ENCODE data around the gene PDGFC.

PDGFC gene

GRCh38 chr4:156764145-156764544, 207.5 kb downstream of the PDGFC start:
- no peak for TF ChIP-seq EZH2 (IDR thresholded peaks at IDR 0.05; ENCODE audit: borderline replicate concordance, low read depth, low read length, severe bottlenecking)
- TF ChIP-seq CTCF (IDR thresholded peaks at IDR 0.05; ENCODE audit: borderline replicate concordance, extremely low read depth, low read length, poor library complexity, severe bottlenecking), result no peak
- Histone ChIP-seq H3K9me3 (ENCODE audit: insufficient read depth, low read length, severe bottlenecking) (no peaks in the 10 kb centered on the region), H3K4me1 (ENCODE audit: insufficient read depth, low read length) (no peaks in the 10 kb centered on the region), H4K20me1 (ENCODE audit: insufficient read depth, low read length) (no peaks in the 10 kb centered on the region), H3K79me2 (ENCODE audit: insufficient read depth, low read length) (no peaks in the 10 kb centered on the region), H3K27ac (ENCODE audit: low read length) (no peak overlapping the region), H2AFZ (ENCODE audit: low read depth, low read length) (no peak overlapping the region), H3K4me2 (ENCODE audit: insufficient read depth, low read length) (no peak overlapping the region), H3K9ac (ENCODE audit: low read depth, low read length) (no peak overlapping the region), H3K36me3 (ENCODE audit: insufficient read depth, low read length) (no peaks in the 10 kb centered on the region), H3K27me3 (ENCODE audit: insufficient read depth, low read length, poor library complexity) (no peaks in the 10 kb centered on the region), H3K4me3 (ENCODE audit: low read depth in 1 of 2, low read length in 2 of 2) (no peak overlapping the region)
- DNase-seq, result no peak
- no peak for ATAC-seq (ENCODE audit: insufficient read depth, low read depth)

- Histone ChIP-seq H3K36me3 (ENCODE audit: insufficient read depth, low read length) (no peaks in the 10 kb centered on the region), H3K4me1 (ENCODE audit: insufficient read depth, low read length) (no peaks in the 10 kb centered on the region), H3K27me3 (ENCODE audit: insufficient read depth, low read length, poor library complexity) (no peaks in the 10 kb centered on the region), H3K9me3 (ENCODE audit: insufficient read depth, low read length, severe bottlenecking) (no peaks in the 10 kb centered on the region), H3K27ac (ENCODE audit: low read length) (no peak overlapping the region), H3K79me2 (ENCODE audit: insufficient read depth, low read length) (no peaks in the 10 kb centered on the region), H3K4me2 (ENCODE audit: insufficient read depth, low read length) (no peak overlapping the region), H4K20me1 (ENCODE audit: insufficient read depth, low read length) (no peaks in the 10 kb centered on the region), H3K4me3 (ENCODE audit: low read depth in 1 of 2, low read length in 2 of 2) (no peak overlapping the region), H2AFZ (ENCODE audit: low read depth, low read length) (no peak overlapping the region), H3K9ac (ENCODE audit: low read depth, low read length) (no peak overlapping the region)
- no peak for TF ChIP-seq CTCF (IDR thresholded peaks at IDR 0.05; ENCODE audit: borderline replicate concordance, extremely low read depth, low read length, poor library complexity, severe bottlenecking)
- no peak for TF ChIP-seq EZH2 (IDR thresholded peaks at IDR 0.05; ENCODE audit: borderline replicate concordance, low read depth, low read length, severe bottlenecking)
- ATAC-seq (ENCODE audit: insufficient read depth, low read depth) (no peak), DNase-seq (no peak)
Observed at GRCh38 chr4:156763511-156763910, 208.1 kb downstream of the PDGFC start.

- H2AFZ ChIP-seq (ENCODE audit: low read depth, low read length), result no peak overlapping the region
- no peaks in the 10 kb centered on the region for H3K36me3 ChIP-seq (ENCODE audit: insufficient read depth, low read length)
- no peak overlapping the region for H3K4me2 ChIP-seq (ENCODE audit: insufficient read depth, low read length)
- no peaks in the 10 kb centered on the region for H3K79me2 ChIP-seq (ENCODE audit: insufficient read depth, low read length)
- H3K27ac ChIP-seq (ENCODE audit: low read length), result no peak overlapping the region
- H3K27me3 ChIP-seq (ENCODE audit: insufficient read depth, low read length, poor library complexity), result no peaks in the 10 kb centered on the region
- DNase-seq, result no peak
- TF ChIP-seq CTCF (IDR thresholded peaks at IDR 0.05; ENCODE audit: borderline replicate concordance, extremely low read depth, low read length, poor library complexity, severe bottlenecking) (no peak), EZH2 (IDR thresholded peaks at IDR 0.05; ENCODE audit: borderline replicate concordance, low read depth, low read length, severe bottlenecking) (no peak)
- H3K4me1 ChIP-seq (ENCODE audit: insufficient read depth, low read length), result no peaks in the 10 kb centered on the region
- H3K9ac ChIP-seq (ENCODE audit: low read depth, low read length), result no peak overlapping the region
- no peaks in the 10 kb centered on the region for H4K20me1 ChIP-seq (ENCODE audit: insufficient read depth, low read length)
- no peak for ATAC-seq (ENCODE audit: insufficient read depth, low read depth)
- no peak overlapping the region for H3K4me3 ChIP-seq (ENCODE audit: low read depth in 1 of 2, low read length in 2 of 2)
- no peaks in the 10 kb centered on the region for H3K9me3 ChIP-seq (ENCODE audit: insufficient read depth, low read length, severe bottlenecking)
Observed at GRCh38 chr4:156762851-156763250, 208.7 kb downstream of the PDGFC start.

- Histone ChIP-seq H3K9me3 (ENCODE audit: insufficient read depth, low read length, severe bottlenecking) (no peaks in the 10 kb centered on the region), H3K9ac (ENCODE audit: low read depth, low read length) (no peak overlapping the region), H4K20me1 (ENCODE audit: insufficient read depth, low read length) (no peaks in the 10 kb centered on the region), H3K4me3 (ENCODE audit: low read depth in 1 of 2, low read length in 2 of 2) (no peak overlapping the region), H3K36me3 (ENCODE audit: insufficient read depth, low read length) (no peaks in the 10 kb centered on the region), H3K79me2 (ENCODE audit: insufficient read depth, low read length) (no peaks in the 10 kb centered on the region), H3K27me3 (ENCODE audit: insufficient read depth, low read length, poor library complexity) (no peaks in the 10 kb centered on the region), H3K4me1 (ENCODE audit: insufficient read depth, low read length) (no peaks in the 10 kb centered on the region), H3K4me2 (ENCODE audit: insufficient read depth, low read length) (no peak overlapping the region), H3K27ac (ENCODE audit: low read length) (no peak overlapping the region), H2AFZ (ENCODE audit: low read depth, low read length) (no peak overlapping the region)
- no peak for ATAC-seq (ENCODE audit: insufficient read depth, low read depth)
- no peak for DNase-seq
- TF ChIP-seq CTCF (IDR thresholded peaks at IDR 0.05; ENCODE audit: borderline replicate concordance, extremely low read depth, low read length, poor library complexity, severe bottlenecking) (no peak), EZH2 (IDR thresholded peaks at IDR 0.05; ENCODE audit: borderline replicate concordance, low read depth, low read length, severe bottlenecking) (no peak)
Observed at GRCh38 chr4:156756118-156756517, 215.5 kb downstream of the PDGFC start.

Data from DND-41 (cell line).